Mesodermal cell (in vitro differentiated cells): ENCODE data around the gene DACT3.

Experiments
- H3K27ac ChIP-seq: 2 replicates; pipeline ENCODE4 v1.7.0; 2013; ENCODE audit warnings: mild to moderate bottlenecking, low read depth, low read length, moderate library complexity; ENCODE audit not compliant: severe bottlenecking
- H3K36me3 ChIP-seq: 2 replicates; pipeline ENCODE4 v1.7.1; 2013; ENCODE audit warnings: mild to moderate bottlenecking, low read length, moderate library complexity; ENCODE audit not compliant: control insufficient read depth, insufficient read depth
- H3K4me1 ChIP-seq: one replicate; pipeline ENCODE4 v1.7.1; 2013; ENCODE audit warnings: mild to moderate bottlenecking, low read length; ENCODE audit not compliant: insufficient read depth, control insufficient read depth, poor library complexity, severe bottlenecking
- H3K4me3 ChIP-seq: 2 replicates; pipeline ENCODE4 v1.7.0; 2013; ENCODE audit warnings: low read length, control low read depth, mild to moderate bottlenecking; ENCODE audit not compliant: insufficient read depth, poor library complexity, severe bottlenecking; ENCODE audit errors: extremely low read depth
- H3K9me3 ChIP-seq: 2 replicates; pipeline ENCODE4 v1.7.1; 2013; ENCODE audit warnings: mild to moderate bottlenecking, low read length, moderate library complexity; ENCODE audit not compliant: control insufficient read depth
- WGBS, 2 experiments: methylation state at CpG; one replicate each; pipeline ENCODE4 v1.1.5; 2013; ENCODE audit warnings: missing lambda C conversion rate in 2 of 2; ENCODE audit not compliant: insufficient coverage in 2 of 2; 5-methylcytosine and 5-hydroxymethylcytosine counted together

The DACT3 gene

GRCh38 chr19:46621191-46622117 lies 39.5 kb downstream of the DACT3 start:
- H3K9me3 ChIP-seq, result no peaks in the 10 kb centered on the region
- 79 to 80% methylated on average over 26 to 31 of the region's 32 CpGs for WGBS, 2 experiments
- H3K4me1 ChIP-seq, result peaks cover 53% of the 10 kb centered on the region
- H3K27ac ChIP-seq, result peak overlapping the region; percentile 84
- H3K36me3 ChIP-seq, result no peaks in the 10 kb centered on the region
- H3K4me3 ChIP-seq, result no peak overlapping the region

- Histone ChIP-seq H3K4me3 (no peak overlapping the region), H3K4me1 (peaks cover 49% of the 10 kb centered on the region), H3K27ac (peak overlapping the region; percentile 84), H3K36me3 (no peaks in the 10 kb centered on the region), H3K9me3 (no peaks in the 10 kb centered on the region)
- 68 to 72% methylated on average over 4 of the region's 6 CpGs for WGBS, 2 experiments
These were observed 40.3 kb downstream of the DACT3 start for GRCh38 chr19:46620716-46621115.

GRCh38 chr19:46620267-46620666 lies 40.7 kb downstream of the DACT3 start:
- no peaks in the 10 kb centered on the region for H3K36me3 ChIP-seq
- WGBS, 2 experiments, result 95 to 100% methylated on average over 3 of the region's 3 CpGs
- H3K9me3 ChIP-seq, result no peaks in the 10 kb centered on the region
- no peak overlapping the region for H3K4me3 ChIP-seq
- peak overlapping the region; percentile 84 for H3K27ac ChIP-seq
- peaks cover 44% of the 10 kb centered on the region for H3K4me1 ChIP-seq

- H3K27ac ChIP-seq, result no peak overlapping the region
- 92 to 100% methylated on average over 7 to 8 of the region's 9 CpGs for WGBS, 2 experiments
- H3K36me3 ChIP-seq, result no peaks in the 10 kb centered on the region
- no peak overlapping the region for H3K4me3 ChIP-seq
- peaks cover 33% of the 10 kb centered on the region for H3K4me1 ChIP-seq
- H3K9me3 ChIP-seq, result no peaks in the 10 kb centered on the region
These were observed 42.2 kb downstream of the DACT3 start for GRCh38 chr19:46618670-46619231.

GRCh38 chr19:46617601-46618000 lies 43.4 kb downstream of the DACT3 start:
- peaks cover 33% of the 10 kb centered on the region for H3K4me1 ChIP-seq
- WGBS, 2 experiments, result 70 to 96% methylated on average over 2 to 3 of the region's 6 CpGs
- no peaks in the 10 kb centered on the region for H3K9me3 ChIP-seq
- H3K36me3 ChIP-seq, result no peaks in the 10 kb centered on the region
- H3K4me3 ChIP-seq, result no peak overlapping the region
- H3K27ac ChIP-seq, result no peak overlapping the region

GRCh38 chr19:46616631-46617322 lies 44.2 kb downstream of the DACT3 start:
- no peaks in the 10 kb centered on the region for H3K9me3 ChIP-seq
- peaks cover 26% of the 10 kb centered on the region for H3K4me1 ChIP-seq
- no peak overlapping the region for H3K27ac ChIP-seq
- 43 to 51% methylated on average over 16 to 17 of the region's 17 CpGs for WGBS, 2 experiments
- no peaks in the 10 kb centered on the region for H3K36me3 ChIP-seq
- H3K4me3 ChIP-seq, result no peak overlapping the region

- Histone ChIP-seq H3K4me1 (peaks cover 18% of the 10 kb centered on the region), H3K4me3 (no peak overlapping the region), H3K27ac (no peak overlapping the region), H3K9me3 (no peaks in the 10 kb centered on the region), H3K36me3 (peaks cover under 1% of the 10 kb centered on the region)
- 90 to 93% methylated on average over 7 to 8 of the region's 10 CpGs for WGBS, 2 experiments
These were observed 45.0 kb downstream of the DACT3 start for GRCh38 chr19:46615966-46616365.

GRCh38 chr19:46614114-46614722 lies 46.8 kb downstream of the DACT3 start:
- Histone ChIP-seq H3K9me3 (no peaks in the 10 kb centered on the region), H3K27ac (no peak overlapping the region), H3K4me3 (no peak overlapping the region), H3K36me3 (peaks cover 16% of the 10 kb centered on the region), H3K4me1 (peaks cover 4% of the 10 kb centered on the region)
- WGBS, 2 experiments, result 7 to 38% methylated on average over 5 to 8 of the region's 12 CpGs

GRCh38 chr19:46613525-46613924 lies 47.5 kb downstream of the DACT3 start:
- WGBS, 2 experiments, result 92 to 93% methylated on average over 14 to 19 of the region's 22 CpGs
- peaks cover 4% of the 10 kb centered on the region for H3K4me1 ChIP-seq
- H3K36me3 ChIP-seq, result peaks cover 23% of the 10 kb centered on the region
- no peak overlapping the region for H3K4me3 ChIP-seq
- H3K27ac ChIP-seq, result no peak overlapping the region
- no peaks in the 10 kb centered on the region for H3K9me3 ChIP-seq

- Histone ChIP-seq H3K36me3 (peaks cover 40% of the 10 kb centered on the region), H3K4me1 (no peaks in the 10 kb centered on the region), H3K9me3 (no peaks in the 10 kb centered on the region), H3K4me3 (no peak overlapping the region), H3K27ac (no peak overlapping the region)
- 91 to 94% methylated on average over 4 to 6 of the region's 6 CpGs for WGBS, 2 experiments
These were observed 49.2 kb downstream of the DACT3 start for GRCh38 chr19:46611776-46612175.
